H1 (cell line): ENCODE measurements around the gene ALPG. TPM values are rescaled to one million over a fixed set of nuclear protein-coding genes. Genes with fewer than 3 reads are reported as not detected.

Source experiments
- CTCF ChIA-PET: fragments of 300-600 bp; sonication (Branson Sonifier 250); formaldehyde crosslinking; loops from one replicate; lab custom pipeline; 2021; ENCODE audit not compliant: partially characterized antibody; lab: Charles Lee
- POLR2A ChIA-PET: fragments of 300-600 bp; sonication (Branson Sonifier 250); formaldehyde crosslinking; loops from one replicate; lab custom pipeline; 2021; ENCODE audit warnings: inconsistent platforms; ENCODE audit not compliant: partially characterized antibody; lab: Charles Lee
- DNase-seq, 2 experiments: peaks; one replicate each; pipeline versions ENCODE4 v3.0.0 to v3.0.0-alpha.2; 2010 to 2022; ENCODE audit warnings: low spot score in 2 of 2, low read depth in 1 of 2, mixed read lengths in 1 of 2
- FAIRE-seq: peaks from 2 replicates; lab custom pipeline; 2011; peaks lifted over from hg19 to GRCh38; lab: Jason Lieb, UNC
- H2AFZ ChIP-seq: 2 replicates; pipeline ENCODE4 v1.8.1; 2012; ENCODE audit warnings: low read length, inconsistent platforms
- H2AK5ac ChIP-seq: 2 replicates; pipeline ENCODE4 v1.6.1; 2013; ENCODE audit warnings: low read depth, low read length
- H2BK120ac ChIP-seq: replicated peaks from 2 replicates; pipeline ENCODE3; 2013; ENCODE audit warnings: low read depth, low read length, inconsistent platforms
- H2BK12ac ChIP-seq: 2 replicates; pipeline ENCODE4 v1.6.1; 2013; ENCODE audit warnings: low read depth, low read length
- H2BK15ac ChIP-seq: 2 replicates; pipeline ENCODE4 v1.6.1; 2013; ENCODE audit warnings: low read length
- H2BK20ac ChIP-seq: 2 replicates; pipeline ENCODE4 v1.6.1; 2013; ENCODE audit warnings: low read length
- H2BK5ac ChIP-seq: 2 replicates; pipeline ENCODE4 v1.6.1; 2013; ENCODE audit warnings: low read depth, low read length
- H3K14ac ChIP-seq: 2 replicates; pipeline ENCODE4 v1.6.1; 2013; ENCODE audit warnings: inconsistent platforms; ENCODE audit not compliant: insufficient read length
- H3K18ac ChIP-seq: 2 replicates; pipeline ENCODE4 v1.6.1; 2013; ENCODE audit warnings: low read length; ENCODE audit errors: extremely low read depth
- H3K23ac ChIP-seq: 2 replicates; pipeline ENCODE4 v1.6.1; 2013; ENCODE audit warnings: inconsistent platforms; ENCODE audit not compliant: insufficient read length
- H3K23me2 ChIP-seq: 2 replicates; pipeline ENCODE4 v1.6.1; 2013; ENCODE audit warnings: low read depth, low read length
- H3K27ac ChIP-seq: 2 replicates; pipeline ENCODE4 v1.6.1; 2011; ENCODE audit warnings: low read depth, low read length, inconsistent platforms
- H3K27me3 ChIP-seq, 4 experiments: replicated peaks in 1 of 4; 1 replicate in 1 of 4; 2 replicates in 3 of 4; pipeline versions ENCODE4 v1.6.1 to v1.8.1; 2011 to 2013; ENCODE audit warnings: low read length in 3 of 4, mild to moderate bottlenecking in 3 of 4, inconsistent platforms in 2 of 4, mixed read lengths in 2 of 4, moderate library complexity in 1 of 4; ENCODE audit not compliant: control insufficient read depth in 3 of 4, insufficient read depth in 3 of 4; ENCODE audit errors: extremely low read depth in 1 of 4
- H3K36me3 ChIP-seq, 4 experiments: 2 replicates each; pipeline versions ENCODE4 v1.6.1 to v1.8.1; 2011 to 2013; ENCODE audit warnings: mild to moderate bottlenecking in 4 of 4, low read length in 3 of 4, moderate library complexity in 2 of 4, control low read depth in 1 of 4, inconsistent platforms in 1 of 4; ENCODE audit not compliant: insufficient read depth in 4 of 4, control insufficient read depth in 2 of 4
- H3K4ac ChIP-seq: replicated peaks from 2 replicates; pipeline ENCODE3; 2013; ENCODE audit warnings: low read length, low read depth, mixed read lengths, inconsistent platforms; ENCODE audit not compliant: insufficient read length
- H3K4me1 ChIP-seq, 4 experiments: replicated peaks in 1 of 4; 1 replicate in 1 of 4; 2 replicates in 3 of 4; pipeline versions ENCODE4 v1.6.1 to v1.8.1; 2011 to 2013; ENCODE audit warnings: low read length in 3 of 4, inconsistent platforms in 2 of 4, mixed read lengths in 1 of 4; ENCODE audit not compliant: insufficient read depth in 4 of 4, control insufficient read depth in 3 of 4
- H3K4me2 ChIP-seq, 2 experiments: 2 replicates each; pipeline versions ENCODE4 v1.6.1 to v1.8.1; 2011 to 2013; ENCODE audit warnings: low read depth in 2 of 2, low read length in 2 of 2, control low read depth in 1 of 2, inconsistent platforms in 1 of 2, mild to moderate bottlenecking in 1 of 2; ENCODE audit not compliant: insufficient read depth in 1 of 2
- H3K4me3 ChIP-seq, 4 experiments: fragments of 200-600, 300-600 bp in 1 of 4; sonication (generic), shearing (Covaris generic), sonication (Bioruptor Twin) in 1 of 4; 2 replicates each; pipeline versions ENCODE4 v1.5.1 to v1.8.1; 2011 to 2016; ENCODE audit warnings: low read length in 4 of 4, low read depth in 3 of 4, control low read depth in 2 of 4, inconsistent platforms in 2 of 4, mild to moderate bottlenecking in 2 of 4, mixed read lengths in 1 of 4, moderate library complexity in 1 of 4; ENCODE audit not compliant: insufficient read depth in 2 of 4; ENCODE audit errors: extremely low read depth in 1 of 4
- H3K56ac ChIP-seq: replicated peaks from 2 replicates; pipeline ENCODE3; 2013; ENCODE audit warnings: low read depth, mild to moderate bottlenecking, mixed read lengths, low read length, inconsistent platforms; ENCODE audit not compliant: insufficient read length
- H3K79me1 ChIP-seq: 2 replicates; pipeline ENCODE4 v1.6.1; 2013; ENCODE audit warnings: low read depth, low read length, control low read depth
- H3K79me2 ChIP-seq, 2 experiments: 2 replicates each; pipeline versions ENCODE4 v1.6.1 to v1.8.1; 2012 to 2013; ENCODE audit warnings: low read length in 2 of 2, mild to moderate bottlenecking in 2 of 2, inconsistent platforms in 1 of 2; ENCODE audit not compliant: insufficient read depth in 2 of 2, control insufficient read depth in 1 of 2
- H3K9ac ChIP-seq, 4 experiments: replicated peaks in 1 of 4; 1 replicate in 1 of 4; 2 replicates in 3 of 4; pipeline versions ENCODE4 v1.6.1 to v1.8.1; 2011 to 2013; ENCODE audit warnings: low read depth in 3 of 4, low read length in 3 of 4, control low read depth in 2 of 4, mild to moderate bottlenecking in 2 of 4, moderate library complexity in 2 of 4, inconsistent platforms in 1 of 4; ENCODE audit errors: extremely low read depth in 1 of 4
- H3K9me3 ChIP-seq, 2 experiments: 2 replicates each; pipeline versions ENCODE4 v1.6.1 to v1.8.1; 2012 to 2013; ENCODE audit warnings: mild to moderate bottlenecking in 2 of 2, moderate library complexity in 2 of 2, control low read depth in 1 of 2, inconsistent platforms in 1 of 2, low read depth in 1 of 2, low read length in 1 of 2, mixed read lengths in 1 of 2; ENCODE audit not compliant: insufficient read depth in 2 of 2
- H4K20me1 ChIP-seq, 2 experiments: replicated peaks in 1 of 2; 2 replicates each; pipeline versions ENCODE3 to v1.8.1; 2011 to 2013; ENCODE audit warnings: inconsistent platforms in 2 of 2, low read length in 2 of 2, mild to moderate bottlenecking in 1 of 2; ENCODE audit not compliant: insufficient read depth in 2 of 2, control insufficient read depth in 1 of 2
- H4K5ac ChIP-seq: 2 replicates; pipeline ENCODE4 v1.6.1; 2013; ENCODE audit warnings: low read length, low read depth, mixed read lengths, inconsistent platforms; ENCODE audit not compliant: insufficient read length
- H4K8ac ChIP-seq: 2 replicates; pipeline ENCODE4 v1.8.0; 2013; ENCODE audit warnings: mild to moderate bottlenecking, moderate library complexity, low read length, inconsistent platforms; ENCODE audit not compliant: insufficient read depth; ENCODE audit errors: extremely low read depth
- H4K91ac ChIP-seq: replicated peaks from 2 replicates; pipeline ENCODE3; 2013; ENCODE audit warnings: low read length, mixed read lengths, inconsistent platforms; ENCODE audit not compliant: insufficient read length
- CEBPB ChIP-seq: IDR thresholded peaks from 2 replicates; pipeline ENCODE4 v1.6.1; 2012; ENCODE audit warnings: low read depth, low read length
- JUN ChIP-seq: IDR thresholded peaks from 2 replicates; pipeline ENCODE4 v1.6.1; 2011; ENCODE audit warnings: low read depth, mild to moderate bottlenecking, improper control_type of control experiment, low read length
- MAFK ChIP-seq: IDR thresholded peaks from 2 replicates; pipeline ENCODE4 v1.6.1; 2012; ENCODE audit warnings: low read depth, mild to moderate bottlenecking, improper control_type of control experiment, low read length
- NANOG ChIP-seq: IDR thresholded peaks from 2 replicates; pipeline ENCODE4 v1.6.1; 2011; ENCODE audit warnings: low read length, low read depth, mild to moderate bottlenecking, inconsistent platforms; ENCODE audit not compliant: insufficient read depth, poor library complexity, severe bottlenecking
- RXRA ChIP-seq: IDR thresholded peaks from 2 replicates; pipeline ENCODE4 v1.6.1; 2011; ENCODE audit warnings: low read depth, mild to moderate bottlenecking, low read length, moderate library complexity; ENCODE audit not compliant: insufficient read depth
- SP4 ChIP-seq: IDR thresholded peaks from 2 replicates; pipeline ENCODE4 v1.6.1; 2012; ENCODE audit warnings: low read length, inconsistent platforms
- YY1 ChIP-seq: IDR thresholded peaks from 2 replicates; pipeline ENCODE4 v1.6.1; 2011; ENCODE audit warnings: low read depth, mild to moderate bottlenecking, low read length
- WGBS, 2 experiments: shearing (Covaris generic) in 1 of 2; methylation state at CpG; one replicate each; pipeline versions ENCODE4 v1.1.6 to v1.1.7; 2013 to 2015; ENCODE audit warnings: low lambda C conversion rate in 2 of 2, mixed read lengths in 2 of 2, inconsistent platforms in 1 of 2, low coverage in 1 of 2, missing lambda C conversion rate in 1 of 2; ENCODE audit not compliant: insufficient replicate concordance in 2 of 2, insufficient coverage in 1 of 2, insufficient read length in 1 of 2; ENCODE audit errors: extremely low coverage in 1 of 2, missing lambda C conversion rate in 1 of 2; 5-methylcytosine and 5-hydroxymethylcytosine counted together
- polyA plus RNA-seq, 7 experiments: library from polyadenylated mRNA; depleted of rRNA in 3 of 7; stranded (reverse) in 5 of 7; unstranded in 2 of 7; fragments of >200 nt in 5 of 7; fragments of 200-250 nt in 2 of 7; gene quantifications; 1 replicate in 5 of 7; 2 replicates in 1 of 7; 4 replicates in 1 of 7; pipeline versions ENCODE4 v1.2.1 to v1.2.3, GENCODE V29; 2011 to 2013; ENCODE audit warnings: missing spikeins in 2 of 7, mixed read lengths in 2 of 7
- total RNA-seq: library from RNA; stranded (reverse); fragmentation: NEBNext Ultra II Directional; extraction: Animal tissue kit (Norgen Biotek cat#: 25700); gene quantifications from 2 replicates; pipeline ENCODE4 v1.2.1, GENCODE V29; 2021

The ALPG gene
- total and polyA plus RNA-seq, 2 of the 8 experiments (the other 6 are each of a cell fraction or from before 2014, with no cell fraction given) = 0.56 to 2.1 TPM

DNA sequence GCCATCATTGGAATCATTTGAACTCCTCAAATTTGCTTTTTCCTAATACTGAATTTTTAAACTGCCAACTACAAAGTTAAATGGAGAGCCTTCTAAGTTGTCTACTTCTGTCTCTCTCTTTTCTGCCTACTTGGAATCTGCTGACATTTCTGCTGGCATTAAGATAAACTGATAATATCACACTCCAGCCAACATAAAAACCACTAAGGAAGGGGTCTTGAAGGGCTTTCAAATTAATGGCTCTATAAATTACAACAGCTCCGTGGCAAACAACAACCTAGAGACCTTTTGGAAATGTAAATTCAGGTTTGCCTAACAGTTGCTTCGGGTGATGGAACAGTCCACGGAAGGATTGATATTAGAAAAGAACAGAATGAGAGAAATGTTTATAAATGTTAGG is 16.0 kb upstream of the ALPG start:
- CTCF ChIA-PET = interaction anchor here (0.7 to 2.7 kb wide), 6 partner anchors 9 to 50 kb away, joined by 3 to 9 read pairs (median 4); no protein-coding TSS in a partner anchor
- no peak overlapping the region for H3K4me3 ChIP-seq
- no peak for FAIRE-seq
- H3K9me3 ChIP-seq = no peaks in the 10 kb centered on the region
- H2BK120ac ChIP-seq = no peak overlapping the region
- H3K18ac ChIP-seq = no peak overlapping the region
- H3K27ac ChIP-seq = no peak overlapping the region
- H3K79me2 ChIP-seq = no peaks in the 10 kb centered on the region
- H4K5ac ChIP-seq = no peak overlapping the region
- H3K4me2 ChIP-seq = no peak overlapping the region
- H3K14ac ChIP-seq = no peak overlapping the region
- H3K9ac ChIP-seq = no peak overlapping the region
- WGBS, 2 experiments = 87% methylated on average over 3 of the region's 3 CpGs; no CpG with 5 or more reads in 1 of the 2 experiments
- H3K4me1 ChIP-seq = peaks cover 5 to 28% (median 13%) of the 10 kb centered on the region in 4 experiments
- H4K8ac ChIP-seq = no peak overlapping the region
- H4K91ac ChIP-seq = no peak overlapping the region
- H3K36me3 ChIP-seq = peaks cover 0 to 4% (median 0%) of the 10 kb centered on the region in 4 experiments; a peak in 3 of 8 replicates
- H2AK5ac ChIP-seq = no peak overlapping the region
- no peak overlapping the region for H2BK15ac ChIP-seq
- no peak overlapping the region for H2BK12ac ChIP-seq
- peaks cover 0 to 3% of the 10 kb centered on the region in 2 experiments for H4K20me1 ChIP-seq
- no peak overlapping the region for H2BK5ac ChIP-seq
- no peak overlapping the region for H2BK20ac ChIP-seq
- peaks cover 16 to 46% (median 45%) of the 10 kb centered on the region in 4 experiments for H3K27me3 ChIP-seq
- no peak overlapping the region for H3K56ac ChIP-seq
- no peak overlapping the region for H2AFZ ChIP-seq
- POLR2A ChIA-PET = interaction anchor here (0.8 to 1.7 kb wide), 5 partner anchors 8 to 31 kb away, joined by 3 to 6 read pairs (median 4); no protein-coding TSS in a partner anchor
- peaks cover 28% of the 10 kb centered on the region; the same call in 1 of the 2 replicates for H3K23me2 ChIP-seq
- no peaks in the 10 kb centered on the region for H3K79me1 ChIP-seq
- no peak for DNase-seq
- H3K23ac ChIP-seq = no peak overlapping the region
- H3K4ac ChIP-seq = no peak overlapping the region
- TF ChIP-seq YY1 (no peak), CEBPB (no peak), RXRA (no peak), NANOG (no peak), SP4 (no peak), MAFK (no peak), JUN (no peak)
